GM12878 (cell line): ENCODE results near the gene OTULIN.

Experiments
- BRCA1 ChIP-seq: IDR thresholded peaks from 2 replicates; pipeline ENCODE4 v1.6.1; 2011; ENCODE audit warnings: low read depth, low read length, improper control_type of control experiment
- CREB1 ChIP-seq: IDR thresholded peaks from 2 replicates; pipeline ENCODE4 v1.6.1; 2012; ENCODE audit warnings: low read depth, mild to moderate bottlenecking, inconsistent platforms
- EED ChIP-seq: sonication (generic); IDR thresholded peaks from 2 replicates; pipeline ENCODE4 v1.6.1; 2016; ENCODE audit warnings: antibody characterized with exemption, low read depth
- EGR1 ChIP-seq, 2 experiments: IDR thresholded peaks; 1 replicate in 1 of 2; 2 replicates in 1 of 2; pipeline ENCODE4 v1.6.1; 2011 to 2012; ENCODE audit warnings: low read depth in 2 of 2, low read length in 2 of 2, borderline replicate concordance in 1 of 2, mild to moderate bottlenecking in 1 of 2, moderate library complexity in 1 of 2
- HDGF ChIP-seq: fragments of 450-650 bp; IDR thresholded peaks from 2 replicates; pipeline ENCODE4 v1.6.1; 2016; ENCODE audit warnings: antibody characterized with exemption
- MTA3 ChIP-seq: IDR thresholded peaks from 2 replicates; pipeline ENCODE4 v1.6.1; 2012; ENCODE audit warnings: low read length, inconsistent platforms, borderline replicate concordance
- MYC ChIP-seq: IDR thresholded peaks from 2 replicates; pipeline ENCODE4 v1.6.1; 2011; ENCODE audit warnings: mild to moderate bottlenecking, low read length, moderate library complexity, inconsistent platforms; ENCODE audit not compliant: insufficient read depth, insufficient replicate concordance, insufficient read length, severe bottlenecking
- NR2F1 ChIP-seq: fragments of 450-650 bp; conservative IDR thresholded peaks from 2 replicates; pipeline ENCODE4 v1.6.1; 2017; ENCODE audit warnings: mild to moderate bottlenecking
- POLR2A ChIP-seq: IDR thresholded peaks from 2 replicates; pipeline ENCODE4 v1.6.1; 2011; ENCODE audit warnings: low read depth, mild to moderate bottlenecking, low read length
- RFX5 ChIP-seq: IDR thresholded peaks from 2 replicates; pipeline ENCODE4 v1.6.1; 2011; ENCODE audit warnings: low read depth, low read length, improper control_type of control experiment
- SUZ12 ChIP-seq: fragments of 200-600 bp; sonication (generic); IDR thresholded peaks from one replicate; pipeline ENCODE4 v1.6.1; 2018; ENCODE audit warnings: antibody characterized with exemption, mild to moderate bottlenecking; ENCODE audit not compliant: unreplicated experiment
- ZBTB40 ChIP-seq: fragments of 450-650 bp; IDR thresholded peaks from 2 replicates; pipeline ENCODE4 v1.6.1; 2016; ENCODE audit warnings: mild to moderate bottlenecking, moderate library complexity, borderline replicate concordance
- TF ChIP-seq, protein P1 (sequence below), 3 experiments: IDR thresholded peaks in 2 of 3; conservative IDR thresholded peaks in 1 of 3; 2 replicates each; pipeline ENCODE4 v1.5.1; 2011; ENCODE audit warnings: low read depth in 3 of 3, low read length in 3 of 3, mild to moderate bottlenecking in 3 of 3, control low read depth in 2 of 3, moderate library complexity in 2 of 3, inconsistent platforms in 1 of 3, mixed read lengths in 1 of 3; ENCODE audit not compliant: control insufficient read depth in 2 of 3, insufficient read depth in 1 of 3; ENCODE audit errors: extremely low read depth in 1 of 3
- TF ChIP-seq, protein P2 (sequence below): IDR thresholded peaks from 2 replicates; pipeline ENCODE4 v1.6.1; 2011; ENCODE audit warnings: low read depth, mild to moderate bottlenecking, low read length, moderate library complexity, borderline replicate concordance; ENCODE audit errors: extremely low read depth

- TF ChIP-seq BRCA1: no peak
- TF ChIP-seq, protein P1, sequence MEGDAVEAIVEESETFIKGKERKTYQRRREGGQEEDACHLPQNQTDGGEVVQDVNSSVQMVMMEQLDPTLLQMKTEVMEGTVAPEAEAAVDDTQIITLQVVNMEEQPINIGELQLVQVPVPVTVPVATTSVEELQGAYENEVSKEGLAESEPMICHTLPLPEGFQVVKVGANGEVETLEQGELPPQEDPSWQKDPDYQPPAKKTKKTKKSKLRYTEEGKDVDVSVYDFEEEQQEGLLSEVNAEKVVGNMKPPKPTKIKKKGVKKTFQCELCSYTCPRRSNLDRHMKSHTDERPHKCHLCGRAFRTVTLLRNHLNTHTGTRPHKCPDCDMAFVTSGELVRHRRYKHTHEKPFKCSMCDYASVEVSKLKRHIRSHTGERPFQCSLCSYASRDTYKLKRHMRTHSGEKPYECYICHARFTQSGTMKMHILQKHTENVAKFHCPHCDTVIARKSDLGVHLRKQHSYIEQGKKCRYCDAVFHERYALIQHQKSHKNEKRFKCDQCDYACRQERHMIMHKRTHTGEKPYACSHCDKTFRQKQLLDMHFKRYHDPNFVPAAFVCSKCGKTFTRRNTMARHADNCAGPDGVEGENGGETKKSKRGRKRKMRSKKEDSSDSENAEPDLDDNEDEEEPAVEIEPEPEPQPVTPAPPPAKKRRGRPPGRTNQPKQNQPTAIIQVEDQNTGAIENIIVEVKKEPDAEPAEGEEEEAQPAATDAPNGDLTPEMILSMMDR (IDR thresholded peaks at IDR 0.05 in 2 of 3, conservative IDR thresholded peaks at IDR 0.05 in 1 of 3; ENCODE audit: control insufficient read depth in 2 of 3, extremely low read depth in 1 of 3, insufficient read depth in 1 of 3, low read depth in 3 of 3, low read length in 3 of 3): no peak
- no peak for TF ChIP-seq EED
- no peak for TF ChIP-seq SUZ12
- TF ChIP-seq RFX5: no peak
- TF ChIP-seq POLR2A: no peak
- TF ChIP-seq EGR1 (IDR thresholded peaks at IDR 0.05; ENCODE audit: borderline replicate concordance in 1 of 2, low read depth in 2 of 2, low read length in 2 of 2): no peak
- TF ChIP-seq, protein P2, sequence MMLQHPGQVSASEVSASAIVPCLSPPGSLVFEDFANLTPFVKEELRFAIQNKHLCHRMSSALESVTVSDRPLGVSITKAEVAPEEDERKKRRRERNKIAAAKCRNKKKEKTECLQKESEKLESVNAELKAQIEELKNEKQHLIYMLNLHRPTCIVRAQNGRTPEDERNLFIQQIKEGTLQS: no peak
- no peak for TF ChIP-seq MTA3
- no peak for TF ChIP-seq CREB1
- no peak for TF ChIP-seq ZBTB40
- TF ChIP-seq NR2F1: no peak
- no peak for TF ChIP-seq HDGF
- no peak for TF ChIP-seq MYC
Measured at GRCh38 chr5:14617441-14617840, 47.1 kb upstream of the OTULIN start.
